DND-41 (cell line): ENCODE results near the gene SPAG16.

Source experiments
- ATAC-seq: fragments of 200-7000 bp; cut with Tn5 transposase; 3 replicates; pipeline ENCODE4 v1.9.1; 2021; ENCODE audit warnings: low read depth; ENCODE audit not compliant: insufficient read depth
- DNase-seq: peaks from one replicate; pipeline ENCODE4 v3.0.0-alpha.2; 2020
- H2AFZ ChIP-seq: 2 replicates; pipeline ENCODE4 v1.6.0; 2012; ENCODE audit warnings: low read depth, low read length
- H3K27ac ChIP-seq: 2 replicates; pipeline ENCODE4 v1.5.1; 2012; ENCODE audit warnings: low read length, inconsistent platforms
- H3K27me3 ChIP-seq: fragments of 200-600 bp; sonication (generic); 2 replicates; pipeline ENCODE4 v1.6.0; 2012; ENCODE audit warnings: low read length, mild to moderate bottlenecking, inconsistent platforms; ENCODE audit not compliant: insufficient read depth, poor library complexity
- H3K36me3 ChIP-seq: 2 replicates; pipeline ENCODE4 v1.5.1; 2012; ENCODE audit warnings: low read length, inconsistent platforms; ENCODE audit not compliant: insufficient read depth
- H3K4me1 ChIP-seq: 2 replicates; pipeline ENCODE4 v1.5.1; 2012; ENCODE audit warnings: mild to moderate bottlenecking, low read length; ENCODE audit not compliant: insufficient read depth
- H3K4me2 ChIP-seq: 2 replicates; pipeline ENCODE4 v1.6.0; 2012; ENCODE audit warnings: mild to moderate bottlenecking, moderate library complexity, low read length, inconsistent platforms; ENCODE audit not compliant: insufficient read depth
- H3K4me3 ChIP-seq, 2 experiments: fragments of 200-600 bp in 1 of 2; shearing (Covaris generic) in 1 of 2; 2 replicates each; pipeline ENCODE4 v1.5.1; 2012 to 2016; ENCODE audit warnings: inconsistent platforms in 2 of 2, low read length in 2 of 2, mild to moderate bottlenecking in 2 of 2, low read depth in 1 of 2, moderate library complexity in 1 of 2
- H3K79me2 ChIP-seq: 2 replicates; pipeline ENCODE4 v1.6.0; 2012; ENCODE audit warnings: low read length, inconsistent platforms; ENCODE audit not compliant: insufficient read depth
- H3K9ac ChIP-seq: 2 replicates; pipeline ENCODE4 v1.6.0; 2012; ENCODE audit warnings: low read depth, mild to moderate bottlenecking, inconsistent platforms, low read length, moderate library complexity
- H3K9me3 ChIP-seq: 2 replicates; pipeline ENCODE4 v1.5.1; 2012; ENCODE audit warnings: low read length, moderate library complexity, mild to moderate bottlenecking, inconsistent platforms; ENCODE audit not compliant: insufficient read depth, severe bottlenecking
- H4K20me1 ChIP-seq: 2 replicates; pipeline ENCODE4 v1.6.0; 2012; ENCODE audit warnings: low read length; ENCODE audit not compliant: insufficient read depth
- CTCF ChIP-seq: IDR thresholded peaks from 2 replicates; pipeline ENCODE4 v1.5.1; 2012; ENCODE audit warnings: borderline replicate concordance, low read length, moderate library complexity, mild to moderate bottlenecking; ENCODE audit not compliant: poor library complexity, severe bottlenecking; ENCODE audit errors: extremely low read depth
- EZH2 ChIP-seq: IDR thresholded peaks from 3 replicates; pipeline ENCODE4 v1.6.1; 2012; ENCODE audit warnings: borderline replicate concordance, low read depth, mild to moderate bottlenecking, moderate library complexity, low read length, inconsistent platforms; ENCODE audit not compliant: severe bottlenecking

The SPAG16 gene

DNA sequence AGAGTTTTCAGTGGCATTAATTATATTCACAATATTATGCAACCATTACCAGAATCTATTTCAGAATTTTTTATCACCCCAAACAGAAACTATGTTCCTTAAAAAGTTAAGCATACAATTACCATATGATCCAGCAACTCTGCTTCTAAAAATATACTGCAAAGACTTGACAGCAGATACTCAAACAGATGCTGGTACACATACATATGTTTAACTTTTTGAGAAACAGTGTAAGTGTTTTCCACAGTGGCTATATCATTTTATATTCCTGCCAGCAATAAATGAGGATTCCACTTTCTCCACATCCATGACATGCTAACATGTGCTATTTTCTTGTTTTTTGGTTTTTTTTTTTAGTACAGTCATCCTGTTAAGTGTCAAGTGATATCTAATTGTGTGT, 687.3 kb downstream of the SPAG16 start:
- Histone ChIP-seq H4K20me1 (no peaks in the 10 kb centered on the region), H3K27ac (no peak overlapping the region), H3K79me2 (no peaks in the 10 kb centered on the region), H2AFZ (no peak overlapping the region), H3K4me3 (no peak overlapping the region), H3K9ac (no peak overlapping the region), H3K36me3 (no peaks in the 10 kb centered on the region), H3K9me3 (no peaks in the 10 kb centered on the region), H3K27me3 (no peaks in the 10 kb centered on the region), H3K4me2 (no peak overlapping the region), H3K4me1 (no peaks in the 10 kb centered on the region)
- DNase-seq: no peak
- ATAC-seq: no peak
- no peak for TF ChIP-seq EZH2
- TF ChIP-seq CTCF: no peak

DNA sequence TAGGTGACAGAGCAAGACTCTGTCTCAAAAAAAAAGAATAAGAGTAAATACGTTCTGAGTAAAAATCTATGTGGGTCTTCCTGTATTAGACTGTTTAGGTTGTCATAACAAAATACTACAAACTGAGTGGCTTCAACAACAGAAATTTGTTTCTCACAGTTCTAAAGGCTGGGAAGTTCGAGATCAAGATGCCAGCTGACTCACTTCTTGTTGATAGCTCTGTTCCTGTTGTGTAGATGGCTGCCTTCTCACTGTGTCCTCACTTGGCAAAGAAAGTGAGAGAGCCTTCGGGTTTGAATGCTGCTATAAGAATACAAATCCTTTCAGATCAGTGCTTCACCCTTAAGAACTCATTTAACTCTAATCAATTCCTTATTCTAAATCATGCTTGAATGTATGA, 696.6 kb downstream of the SPAG16 start:
- no peak overlapping the region for H2AFZ ChIP-seq

DNA sequence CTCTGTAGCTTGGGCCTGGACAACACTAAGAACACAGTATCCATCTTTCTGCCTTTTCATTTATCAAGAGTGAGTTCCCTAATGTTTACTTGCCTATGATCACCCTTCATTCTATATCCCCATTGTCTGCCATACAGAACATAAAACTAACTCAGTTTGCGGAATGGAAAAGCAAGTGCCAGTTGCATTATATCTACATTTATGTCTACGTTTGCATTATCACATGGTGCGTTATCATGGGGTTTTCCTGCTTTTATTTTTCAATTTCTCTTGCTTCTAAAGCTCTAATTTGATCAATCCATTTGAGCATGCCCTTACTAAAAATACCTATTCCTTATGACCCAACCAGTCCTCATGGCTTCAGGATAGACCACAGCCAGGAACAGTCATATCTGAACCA, 704.9 kb downstream of the SPAG16 start:
- Histone ChIP-seq H3K36me3 (no peaks in the 10 kb centered on the region), H3K4me2 (no peak overlapping the region), H3K9ac (no peak overlapping the region), H2AFZ (no peak overlapping the region), H3K27ac (no peak overlapping the region), H3K4me3 (no peak overlapping the region), H3K9me3 (no peaks in the 10 kb centered on the region), H3K27me3 (no peaks in the 10 kb centered on the region), H3K79me2 (no peaks in the 10 kb centered on the region), H3K4me1 (no peaks in the 10 kb centered on the region), H4K20me1 (no peaks in the 10 kb centered on the region)
- no peak for TF ChIP-seq EZH2
- no peak for TF ChIP-seq CTCF
- ATAC-seq (no peak), DNase-seq (no peak)

More for the DNA sequence above, 696.6 kb downstream of the SPAG16 start:
- Histone ChIP-seq H3K4me1 (no peaks in the 10 kb centered on the region), H3K79me2 (no peaks in the 10 kb centered on the region), H3K9me3 (no peaks in the 10 kb centered on the region), H3K27me3 (no peaks in the 10 kb centered on the region), H3K4me2 (no peak overlapping the region), H3K36me3 (no peaks in the 10 kb centered on the region), H4K20me1 (no peaks in the 10 kb centered on the region), H3K4me3 (no peak overlapping the region), H3K9ac (no peak overlapping the region), H3K27ac (no peak overlapping the region)
- DNase-seq (no peak), ATAC-seq (no peak)
- TF ChIP-seq CTCF (no peak), EZH2 (no peak)
